ENCODE results near the gene NCAPD2.

The NCAPD2 gene

DNA sequence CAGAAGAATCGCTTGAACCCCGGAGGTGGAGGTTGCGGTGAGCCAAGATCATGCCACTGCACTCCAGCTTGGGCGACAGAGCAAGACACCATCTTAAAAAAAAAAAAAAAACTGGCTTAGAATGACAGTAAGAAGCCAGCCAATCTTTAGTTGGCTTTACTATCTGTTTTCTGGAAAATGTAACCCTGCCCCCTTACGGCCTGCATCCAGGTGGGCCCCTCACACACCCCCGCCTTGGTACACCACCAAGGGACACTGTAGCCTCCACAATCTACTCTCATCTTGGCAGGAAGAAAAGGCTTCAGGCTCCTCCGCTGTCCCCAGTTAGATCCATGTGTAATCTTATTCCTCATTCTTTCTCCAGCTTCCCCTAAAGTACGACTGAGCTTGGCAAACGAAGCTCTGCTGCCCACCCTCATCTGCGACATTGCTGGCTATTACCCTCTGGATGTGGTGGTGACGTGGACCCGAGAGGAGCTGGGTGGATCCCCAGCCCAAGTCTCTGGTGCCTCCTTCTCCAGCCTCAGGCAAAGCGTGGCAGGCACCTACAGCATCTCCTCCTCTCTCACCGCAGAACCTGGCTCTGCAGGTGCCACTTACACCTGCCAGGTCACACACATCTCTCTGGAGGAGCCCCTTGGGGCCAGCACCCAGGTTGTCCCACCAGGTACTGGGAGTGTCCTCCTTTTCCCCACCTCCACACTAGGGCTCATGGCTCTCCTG lies 35.5 kb upstream of the NCAPD2 start:
- Histone ChIP-seq H3K4me3 (ENCODE audit: low read length) (no peak overlapping the region), H3K36me3 (ENCODE audit: control insufficient read depth, insufficient read depth, low read length) (peaks cover 14% of the 10 kb centered on the region), H3K4me1 (ENCODE audit: control insufficient read depth, insufficient read depth, low read length) (no peaks in the 10 kb centered on the region), H3K9me3 (ENCODE audit: control insufficient read depth, insufficient read depth, low read length) (no peaks in the 10 kb centered on the region), H3K27me3 (ENCODE audit: control insufficient read depth, insufficient read depth, low read length) (no peaks in the 10 kb centered on the region), H3K27ac (ENCODE audit: low read length) (no peak overlapping the region)
- no CpG with 5 or more reads among the region's 14 CpGs for WGBS (ENCODE audit: insufficient coverage, insufficient read length)
- no peak for DNase-seq (ENCODE audit: low read depth, low spot score)

DNA sequence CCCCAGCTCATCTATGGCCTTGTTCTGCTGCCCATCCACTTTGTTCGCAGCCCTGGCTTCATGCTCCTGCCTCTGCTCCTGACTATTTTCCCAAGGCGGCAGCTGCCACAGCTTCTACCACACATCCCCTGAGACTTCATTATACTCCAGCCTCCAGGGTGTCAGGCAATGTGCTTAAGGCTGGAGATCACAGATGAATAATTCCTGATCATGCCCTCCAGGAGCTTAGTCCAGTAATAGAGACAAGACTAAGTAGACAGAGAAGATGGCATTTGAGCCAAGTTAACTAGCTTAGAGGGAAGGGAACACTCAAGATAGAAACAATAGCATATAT lies 34.9 kb upstream of the NCAPD2 start:
- no peak for DNase-seq (ENCODE audit: low read depth, low spot score)
- no peaks in the 10 kb centered on the region for H3K4me1 ChIP-seq (ENCODE audit: control insufficient read depth, insufficient read depth, low read length)
- H3K27me3 ChIP-seq (ENCODE audit: control insufficient read depth, insufficient read depth, low read length) = no peaks in the 10 kb centered on the region
- H3K4me3 ChIP-seq (ENCODE audit: low read length) = no peak overlapping the region
- H3K9me3 ChIP-seq (ENCODE audit: control insufficient read depth, insufficient read depth, low read length) = no peaks in the 10 kb centered on the region
- no peak overlapping the region for H3K27ac ChIP-seq (ENCODE audit: low read length)
- H3K36me3 ChIP-seq (ENCODE audit: control insufficient read depth, insufficient read depth, low read length) = peaks cover 14% of the 10 kb centered on the region
- WGBS (ENCODE audit: insufficient coverage, insufficient read length) = no CpG with 5 or more reads among the region's 2 CpGs

DNA sequence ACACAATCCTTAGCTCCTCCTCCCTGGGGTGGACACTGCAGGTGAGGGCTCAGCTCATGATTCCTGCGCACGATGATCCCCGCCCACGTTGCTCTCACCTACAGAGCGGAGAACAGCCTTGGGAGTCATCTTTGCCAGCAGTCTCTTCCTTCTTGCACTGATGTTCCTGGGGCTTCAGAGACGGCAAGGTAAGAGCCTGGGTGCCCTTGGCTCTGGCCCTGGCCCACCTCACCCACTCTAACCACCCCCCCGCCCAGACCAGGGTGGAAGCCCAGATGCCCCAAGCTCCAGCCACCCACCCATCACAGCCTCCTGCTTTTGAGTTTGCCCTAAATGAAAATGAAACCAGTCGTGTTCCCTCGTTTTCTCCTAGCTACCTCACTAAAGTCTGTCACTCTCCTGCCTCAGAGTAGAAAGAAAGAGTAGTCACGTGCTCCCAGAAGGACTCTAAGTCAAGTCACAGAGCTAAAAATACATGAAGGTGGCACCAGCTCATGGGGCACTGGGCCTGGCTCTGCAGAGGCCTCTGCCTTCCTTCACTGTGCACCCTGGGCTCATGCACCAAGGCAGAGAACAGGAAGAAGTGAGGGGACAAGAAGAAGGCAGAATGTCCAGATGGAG lies 33.0 kb upstream of the NCAPD2 start:
- DNase-seq (ENCODE audit: low read depth, low spot score) = no peak
- no CpG with 5 or more reads among the region's 10 CpGs for WGBS (ENCODE audit: insufficient coverage, insufficient read length)
- no peaks in the 10 kb centered on the region for H3K27me3 ChIP-seq (ENCODE audit: control insufficient read depth, insufficient read depth, low read length)
- H3K9me3 ChIP-seq (ENCODE audit: control insufficient read depth, insufficient read depth, low read length) = no peaks in the 10 kb centered on the region
- H3K4me3 ChIP-seq (ENCODE audit: low read length) = no peak overlapping the region
- H3K27ac ChIP-seq (ENCODE audit: low read length) = no peak overlapping the region
- no peaks in the 10 kb centered on the region for H3K4me1 ChIP-seq (ENCODE audit: control insufficient read depth, insufficient read depth, low read length)
- H3K36me3 ChIP-seq (ENCODE audit: control insufficient read depth, insufficient read depth, low read length) = peaks cover 21% of the 10 kb centered on the region

DNA sequence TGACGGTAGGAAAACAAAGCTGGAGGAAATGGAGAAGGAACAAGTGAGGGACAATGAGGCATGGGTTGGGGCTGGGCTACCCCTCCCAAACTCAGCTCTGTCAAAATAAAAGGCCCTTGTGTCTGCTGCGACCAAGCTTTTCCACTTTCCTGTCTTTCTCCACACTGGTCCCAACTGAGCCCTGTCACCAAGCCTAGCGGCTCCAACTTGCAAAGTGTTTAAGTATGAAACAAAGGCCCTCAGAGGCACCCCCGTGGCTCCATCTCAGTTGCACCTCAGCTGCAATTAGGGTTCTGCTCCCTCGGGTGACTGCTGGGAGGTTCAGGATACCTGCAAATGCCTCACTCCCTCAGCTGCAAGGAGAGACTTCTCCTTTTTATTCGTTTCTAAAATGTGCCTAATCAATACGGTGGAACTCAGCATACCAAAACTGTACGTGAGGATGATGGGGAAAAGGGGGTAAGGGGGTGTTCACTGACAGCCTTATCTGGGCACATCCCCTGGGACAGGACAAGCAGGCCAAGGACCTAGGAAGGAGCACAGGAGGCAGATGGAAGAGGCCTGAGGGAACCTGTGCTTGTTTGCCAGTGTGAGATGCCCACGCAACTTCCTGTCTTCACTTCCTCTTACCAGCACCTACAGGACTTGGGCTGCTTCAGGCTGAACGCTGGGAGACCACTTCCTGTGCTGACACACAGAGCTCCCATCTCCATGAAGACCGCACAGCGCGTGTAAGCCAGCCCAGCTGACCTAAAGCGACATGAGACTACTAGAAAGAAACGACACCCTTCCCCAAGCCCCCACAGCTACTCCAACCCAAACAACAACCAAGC lies 32.3 kb upstream of the NCAPD2 start:
- no peak overlapping the region for H3K27ac ChIP-seq (ENCODE audit: low read length)
- WGBS (ENCODE audit: insufficient coverage, insufficient read length) = no CpG with 5 or more reads among the region's 15 CpGs

DNA sequence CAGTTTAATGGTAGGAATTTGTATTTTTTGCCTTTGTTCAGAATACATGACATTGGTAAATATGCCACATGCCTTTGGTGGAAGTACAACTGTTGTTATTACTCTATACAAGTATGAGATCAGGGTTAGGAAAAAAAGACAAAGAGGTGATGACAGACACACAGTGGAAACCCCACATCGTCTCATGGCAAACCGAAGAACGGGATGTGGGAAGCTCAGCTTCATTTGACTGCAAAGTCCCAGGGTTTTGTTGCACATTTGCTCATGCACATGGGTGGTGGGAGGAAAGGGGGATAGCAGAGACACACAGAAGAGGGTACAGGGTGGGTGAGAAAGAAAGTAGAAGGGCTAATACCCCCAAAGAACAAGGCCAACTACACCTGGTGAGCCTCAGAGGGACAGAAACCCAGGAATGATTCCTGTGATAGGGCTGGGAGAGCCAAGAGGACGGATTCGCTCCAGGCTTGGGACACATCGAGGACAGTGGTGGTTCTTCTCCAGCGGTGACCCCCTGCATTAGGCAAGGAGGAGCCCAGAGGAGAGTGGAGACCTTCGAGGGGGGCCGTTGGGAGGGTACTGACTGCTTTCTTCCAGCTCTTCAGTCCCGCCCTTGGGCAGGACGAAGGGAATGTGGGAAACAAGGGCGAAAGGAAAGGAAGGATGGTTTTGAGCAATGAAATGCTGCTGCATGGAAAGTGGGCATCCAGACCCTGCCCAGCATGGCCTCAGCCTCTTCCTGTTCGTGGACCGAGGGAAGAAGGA lies 31.5 kb upstream of the NCAPD2 start:
- Histone ChIP-seq H3K36me3 (ENCODE audit: control insufficient read depth, insufficient read depth, low read length) (peaks cover 21% of the 10 kb centered on the region), H3K4me1 (ENCODE audit: control insufficient read depth, insufficient read depth, low read length) (no peaks in the 10 kb centered on the region), H3K4me3 (ENCODE audit: low read length) (no peak overlapping the region), H3K27ac (ENCODE audit: low read length) (no peak overlapping the region), H3K27me3 (ENCODE audit: control insufficient read depth, insufficient read depth, low read length) (no peaks in the 10 kb centered on the region), H3K9me3 (ENCODE audit: control insufficient read depth, insufficient read depth, low read length) (no peaks in the 10 kb centered on the region)
- DNase-seq (ENCODE audit: low read depth, low spot score) = no peak
- no CpG with 5 or more reads among the region's 14 CpGs for WGBS (ENCODE audit: insufficient coverage, insufficient read length)

More for the DNA sequence above, 32.3 kb upstream of the NCAPD2 start:
- H3K36me3 ChIP-seq (ENCODE audit: control insufficient read depth, insufficient read depth, low read length) = peaks cover 21% of the 10 kb centered on the region
- H3K4me3 ChIP-seq (ENCODE audit: low read length) = no peak overlapping the region
- DNase-seq (ENCODE audit: low read depth, low spot score) = no peak
- H3K4me1 ChIP-seq (ENCODE audit: control insufficient read depth, insufficient read depth, low read length) = no peaks in the 10 kb centered on the region
- no peaks in the 10 kb centered on the region for H3K9me3 ChIP-seq (ENCODE audit: control insufficient read depth, insufficient read depth, low read length)
- no peaks in the 10 kb centered on the region for H3K27me3 ChIP-seq (ENCODE audit: control insufficient read depth, insufficient read depth, low read length)

DNA sequence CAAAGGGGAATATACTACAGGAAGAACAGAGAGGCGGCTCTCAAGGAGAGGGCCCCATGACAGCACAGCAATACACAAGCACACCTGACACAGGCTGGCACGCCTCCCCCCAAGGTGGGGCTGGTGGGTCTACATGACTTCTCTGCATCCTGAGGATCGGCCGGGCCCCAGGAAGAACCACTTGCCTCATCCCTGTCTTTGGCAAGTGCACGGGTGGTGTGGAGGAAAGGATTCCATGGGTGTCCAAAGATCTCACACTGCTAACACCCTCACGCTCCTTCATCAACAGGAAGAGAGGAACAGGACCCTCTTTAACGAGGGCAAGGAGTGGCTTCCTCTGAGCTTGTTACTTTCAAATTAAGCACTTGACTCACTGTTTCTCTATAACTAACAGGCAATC lies 30.7 kb upstream of the NCAPD2 start:
- WGBS (ENCODE audit: insufficient coverage, insufficient read length) = no CpG with 5 or more reads among the region's 7 CpGs
- DNase-seq (ENCODE audit: low read depth, low spot score) = no peak
- Histone ChIP-seq H3K9me3 (ENCODE audit: control insufficient read depth, insufficient read depth, low read length) (no peaks in the 10 kb centered on the region), H3K4me1 (ENCODE audit: control insufficient read depth, insufficient read depth, low read length) (no peaks in the 10 kb centered on the region), H3K27ac (ENCODE audit: low read length) (no peak overlapping the region), H3K36me3 (ENCODE audit: control insufficient read depth, insufficient read depth, low read length) (peaks cover 21% of the 10 kb centered on the region), H3K27me3 (ENCODE audit: control insufficient read depth, insufficient read depth, low read length) (no peaks in the 10 kb centered on the region), H3K4me3 (ENCODE audit: low read length) (no peak overlapping the region)

DNA sequence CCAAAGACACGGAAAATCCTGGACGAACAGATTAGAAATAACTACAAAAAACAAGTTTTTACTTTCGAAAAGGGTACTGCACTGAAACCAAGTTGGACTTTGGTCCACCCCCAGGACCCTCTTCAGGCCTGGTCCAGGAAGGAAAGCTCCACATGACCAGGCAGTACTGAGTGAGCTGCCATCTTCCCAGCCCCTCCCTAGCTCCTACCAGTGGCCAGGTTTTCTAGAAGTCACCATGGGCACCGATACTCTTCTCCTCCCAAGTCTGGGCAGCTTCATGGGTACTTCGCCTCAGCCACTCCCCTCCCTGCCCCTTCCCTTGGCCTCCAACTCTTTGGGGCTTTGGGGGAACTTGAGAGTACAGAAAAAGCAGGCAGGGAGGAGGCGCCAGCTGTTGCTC lies 30.0 kb upstream of the NCAPD2 start:
- Histone ChIP-seq H3K36me3 (ENCODE audit: control insufficient read depth, insufficient read depth, low read length) (peaks cover 21% of the 10 kb centered on the region), H3K4me3 (ENCODE audit: low read length) (no peak overlapping the region), H3K4me1 (ENCODE audit: control insufficient read depth, insufficient read depth, low read length) (no peaks in the 10 kb centered on the region), H3K27me3 (ENCODE audit: control insufficient read depth, insufficient read depth, low read length) (no peaks in the 10 kb centered on the region), H3K27ac (ENCODE audit: low read length) (no peak overlapping the region), H3K9me3 (ENCODE audit: control insufficient read depth, insufficient read depth, low read length) (no peaks in the 10 kb centered on the region)
- no peak for DNase-seq (ENCODE audit: low read depth, low spot score)
- WGBS (ENCODE audit: insufficient coverage, insufficient read length) = no CpG with 5 or more reads among the region's 6 CpGs

DNA sequence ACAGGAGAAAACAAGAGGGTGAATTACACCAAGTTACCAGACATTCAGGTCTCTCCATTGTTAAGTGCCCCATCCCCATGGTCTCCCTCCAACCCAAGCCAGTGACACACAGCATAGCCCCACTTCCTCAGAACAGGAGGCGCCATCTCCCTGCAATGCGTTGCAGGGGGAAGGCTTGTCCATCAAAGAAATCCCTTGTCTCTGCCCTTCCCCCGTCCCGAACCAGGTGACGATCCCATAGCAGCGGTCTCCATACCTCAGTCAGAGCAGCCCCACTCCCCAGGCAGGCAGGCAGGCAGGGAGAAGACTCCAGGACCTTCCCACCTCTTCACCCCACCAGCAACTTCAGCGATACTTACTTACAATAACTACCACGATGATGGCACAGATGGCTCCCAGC lies 29.4 kb upstream of the NCAPD2 start:
- Histone ChIP-seq H3K27me3 (ENCODE audit: control insufficient read depth, insufficient read depth, low read length) (no peaks in the 10 kb centered on the region), H3K4me1 (ENCODE audit: control insufficient read depth, insufficient read depth, low read length) (no peaks in the 10 kb centered on the region), H3K9me3 (ENCODE audit: control insufficient read depth, insufficient read depth, low read length) (no peaks in the 10 kb centered on the region), H3K36me3 (ENCODE audit: control insufficient read depth, insufficient read depth, low read length) (peaks cover 21% of the 10 kb centered on the region), H3K4me3 (ENCODE audit: low read length) (no peak overlapping the region), H3K27ac (ENCODE audit: low read length) (no peak overlapping the region)
- no CpG with 5 or more reads among the region's 8 CpGs for WGBS (ENCODE audit: insufficient coverage, insufficient read length)
- no peak for DNase-seq (ENCODE audit: low read depth, low spot score)

DNA sequence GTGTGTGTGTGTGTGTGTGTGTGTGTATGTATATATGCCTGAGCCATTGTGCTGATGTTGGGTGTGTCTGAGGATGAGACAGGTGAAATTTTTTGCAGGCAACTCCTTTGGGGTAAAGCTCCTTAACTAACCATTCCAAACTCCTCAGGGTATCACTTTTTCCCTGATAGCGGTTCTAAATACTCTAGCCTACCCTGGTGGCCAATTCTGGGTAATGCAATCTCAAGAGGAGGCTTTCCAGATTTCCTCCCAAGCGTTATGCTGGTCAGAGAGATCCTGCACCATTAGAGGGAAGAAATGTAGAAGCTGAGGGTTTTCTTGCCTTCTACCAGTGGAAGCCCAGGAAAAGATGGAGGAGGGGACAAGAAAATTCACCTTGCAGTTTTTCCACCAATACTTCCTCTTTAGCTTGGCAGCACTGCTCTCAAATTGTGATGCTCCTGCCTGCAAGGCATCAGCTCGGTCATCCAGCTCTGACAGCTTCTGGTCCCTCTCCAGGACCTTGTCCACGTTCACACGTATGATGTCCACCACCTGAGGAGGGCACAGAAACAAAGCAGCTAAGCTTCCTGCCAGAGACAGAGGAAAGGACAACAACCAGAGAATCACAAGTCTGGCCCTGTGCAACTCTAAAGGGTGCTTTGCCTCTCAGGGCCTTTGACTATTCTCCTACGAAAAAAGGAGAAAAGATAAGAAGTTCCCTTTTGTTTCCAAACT lies 28.3 kb upstream of the NCAPD2 start:
- H3K4me3 ChIP-seq (ENCODE audit: low read length) = no peak overlapping the region
- H3K4me1 ChIP-seq (ENCODE audit: control insufficient read depth, insufficient read depth, low read length) = no peaks in the 10 kb centered on the region
- H3K27ac ChIP-seq (ENCODE audit: low read length) = no peak overlapping the region
- DNase-seq (ENCODE audit: low read depth, low spot score) = no peak
- no peaks in the 10 kb centered on the region for H3K9me3 ChIP-seq (ENCODE audit: control insufficient read depth, insufficient read depth, low read length)
- no peaks in the 10 kb centered on the region for H3K27me3 ChIP-seq (ENCODE audit: control insufficient read depth, insufficient read depth, low read length)
- peaks cover 20% of the 10 kb centered on the region for H3K36me3 ChIP-seq (ENCODE audit: control insufficient read depth, insufficient read depth, low read length)
- WGBS (ENCODE audit: insufficient coverage, insufficient read length) = no CpG with 5 or more reads among the region's 6 CpGs

DNA sequence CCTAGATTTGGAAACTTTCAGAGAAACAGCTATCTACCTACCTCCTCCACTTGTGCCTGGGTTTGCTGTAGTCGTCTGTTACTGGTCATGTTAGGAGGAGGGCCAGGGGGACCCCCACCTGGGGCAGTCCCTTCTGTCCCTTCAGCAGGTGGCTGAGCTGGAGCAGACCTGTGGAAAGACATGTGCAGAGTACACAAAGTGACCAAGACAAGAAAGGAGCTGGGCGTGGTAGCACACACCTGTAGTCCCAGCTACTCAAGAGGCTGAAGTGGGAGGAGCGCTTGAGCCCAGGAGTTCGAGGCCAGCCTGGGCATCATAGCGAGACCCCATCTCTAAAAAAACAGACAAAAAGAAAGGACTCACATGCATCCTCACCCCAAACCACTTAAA lies 27.7 kb upstream of the NCAPD2 start:
- no peak overlapping the region for H3K4me3 ChIP-seq (ENCODE audit: low read length)
- no peaks in the 10 kb centered on the region for H3K27me3 ChIP-seq (ENCODE audit: control insufficient read depth, insufficient read depth, low read length)
- H3K4me1 ChIP-seq (ENCODE audit: control insufficient read depth, insufficient read depth, low read length) = no peaks in the 10 kb centered on the region
- H3K27ac ChIP-seq (ENCODE audit: low read length) = no peak overlapping the region
- WGBS (ENCODE audit: insufficient coverage, insufficient read length) = no CpG with 5 or more reads among the region's 5 CpGs
- H3K9me3 ChIP-seq (ENCODE audit: control insufficient read depth, insufficient read depth, low read length) = no peaks in the 10 kb centered on the region
- DNase-seq (ENCODE audit: low read depth, low spot score) = no peak
- H3K36me3 ChIP-seq (ENCODE audit: control insufficient read depth, insufficient read depth, low read length) = peaks cover 18% of the 10 kb centered on the region
